OCI-LY7 (cell line): ENCODE data around the gene FAM221B. TPM values are rescaled to one million over a fixed set of nuclear protein-coding genes. Genes with fewer than 3 reads are reported as not detected.

Source experiments
- BruUV-seq: library from RNA; stranded (reverse); fragments of 400-500 nt; replicated peaks from 2 replicates; lab custom pipeline; 2021; lab: Mats Ljungman, UMichigan
- CTCF ChIA-PET: fragments of 300-600 bp; sonication (Branson Sonifier 250); formaldehyde crosslinking; loops from one replicate; lab custom pipeline; 2022; ENCODE audit warnings: antibody characterized with exemption; ENCODE audit not compliant: unreplicated experiment; lab: Charles Lee
- POLR2A ChIA-PET: fragments of 300-600 bp; sonication (Branson Sonifier 250); formaldehyde crosslinking; loops from one replicate; lab custom pipeline; 2022; ENCODE audit warnings: antibody characterized with exemption; lab: Charles Lee
- DNase-seq: peaks from one replicate; pipeline ENCODE4 v3.0.0-alpha.2; 2015; ENCODE audit warnings: low spot score
- H2AFZ ChIP-seq: fragments of 200-600 bp; sonication (generic), shearing (Covaris generic); 2 replicates; pipeline ENCODE4 v1.6.1; 2014; ENCODE audit warnings: mild to moderate bottlenecking, antibody characterized with exemption, low read length, moderate library complexity
- H3K27ac ChIP-seq: fragments of 200-600 bp; sonication (generic); 2 replicates; pipeline ENCODE4 v1.5.1; 2014; ENCODE audit warnings: mixed run types, low read depth, mild to moderate bottlenecking, moderate library complexity, low read length, inconsistent platforms; ENCODE audit not compliant: poor library complexity, severe bottlenecking
- H3K36me3 ChIP-seq: fragments of 200-600 bp; sonication (generic); 2 replicates; pipeline ENCODE4 v1.6.1; 2014; ENCODE audit warnings: mild to moderate bottlenecking, antibody characterized with exemption, low read length, moderate library complexity, mixed read lengths; ENCODE audit not compliant: insufficient read depth
- H3K4me1 ChIP-seq: fragments of 200-600 bp; sonication (generic); 2 replicates; pipeline ENCODE4 v1.5.1; 2014; ENCODE audit warnings: mild to moderate bottlenecking, low read length; ENCODE audit not compliant: insufficient read depth, poor library complexity, severe bottlenecking
- H3K4me2 ChIP-seq: fragments of 200-600 bp; sonication (generic); 2 replicates; pipeline ENCODE4 v1.6.1; 2014; ENCODE audit warnings: mild to moderate bottlenecking, low read length
- H3K4me3 ChIP-seq: fragments of 200-600 bp; sonication (generic); 2 replicates; pipeline ENCODE4 v1.5.1; 2014; ENCODE audit warnings: mild to moderate bottlenecking, low read depth, low read length; ENCODE audit not compliant: poor library complexity, severe bottlenecking
- H3K79me2 ChIP-seq: fragments of 200-600 bp; sonication (generic); 2 replicates; pipeline ENCODE4 v1.6.1; 2016; ENCODE audit warnings: low read depth, mild to moderate bottlenecking, low read length, moderate library complexity, mixed read lengths; ENCODE audit not compliant: insufficient read depth
- H3K9me2 ChIP-seq: fragments of 200-600 bp; sonication (generic); 2 replicates; pipeline ENCODE4 v1.6.1; 2016; ENCODE audit warnings: mild to moderate bottlenecking, low read length, mixed read lengths; ENCODE audit not compliant: insufficient read depth
- H3K9me3 ChIP-seq: fragments of 200-600 bp; sonication (generic); 2 replicates; pipeline ENCODE4 v1.6.1; 2014; ENCODE audit warnings: mild to moderate bottlenecking, mixed run types, low read length, mixed read lengths
- H4K20me1 ChIP-seq: fragments of 200-600 bp; sonication (generic); 2 replicates; pipeline ENCODE4 v1.6.1; 2014; ENCODE audit warnings: mild to moderate bottlenecking, antibody characterized with exemption, low read length, moderate library complexity, mixed read lengths; ENCODE audit not compliant: insufficient read depth
- CTCF ChIP-seq: fragments of 200-600 bp; sonication (generic); conservative IDR thresholded peaks from 2 replicates; pipeline ENCODE4 v1.5.1; 2014; ENCODE audit warnings: mild to moderate bottlenecking, antibody characterized with exemption, low read length, moderate library complexity, mixed read lengths
- EZH2phosphoT487 ChIP-seq: fragments of 200-600 bp; sonication (generic); IDR thresholded peaks from 2 replicates; pipeline ENCODE4 v1.6.1; 2018; ENCODE audit warnings: low read depth, borderline replicate concordance, mild to moderate bottlenecking, mixed run types, antibody characterized with exemption, low read length, moderate library complexity, mixed read lengths
- intact Hi-C: fragments of 100-400 bp; cut with micrococcal nuclease; formaldehyde crosslinking; loops from one replicate; pipeline ENCODE4 v1.10.0; 2022; ENCODE audit not compliant: unreplicated experiment
- total RNA-seq, 2 experiments: library from RNA; depleted of rRNA in 1 of 2; stranded (reverse); fragments of >200 nt in 1 of 2; shearing (Covaris generic) in 1 of 2; gene quantifications; 2 replicates each; pipeline ENCODE4 v1.2.3, GENCODE V29; 2014 to 2022

The FAM221B gene
- total RNA-seq, 2 experiments from 2014 or later, result not detected

GRCh38 chr9:35835766-35836165 lies 7.2 kb upstream of the FAM221B start:
- Histone ChIP-seq H3K36me3 (no peaks in the 10 kb centered on the region), H3K4me2 (no peak overlapping the region), H3K4me1 (peaks cover 24% of the 10 kb centered on the region), H3K9me2 (no peaks in the 10 kb centered on the region), H3K9me3 (no peaks in the 10 kb centered on the region), H3K27ac (no peak overlapping the region), H2AFZ (no peak overlapping the region), H3K79me2 (no peaks in the 10 kb centered on the region), H4K20me1 (no peaks in the 10 kb centered on the region), H3K4me3 (no peak overlapping the region)
- no peak for DNase-seq
- TF ChIP-seq EZH2phosphoT487 (no peak), CTCF (no peak)
- POLR2A ChIA-PET, result interaction anchor here (0.9 kb wide), 1 partner anchor 9 kb away, joined by 4 read pairs; no protein-coding TSS in a partner anchor
- no TSS peak for BruUV-seq
- intact Hi-C loops, result no loop called here
- CTCF ChIA-PET, result interaction anchor here (0.6 to 0.8 kb wide), 2 partner anchors 43 to 47 kb away, joined by 3 to 4 read pairs; no protein-coding TSS in a partner anchor

- H3K36me3 ChIP-seq, result no peaks in the 10 kb centered on the region
- H4K20me1 ChIP-seq, result no peaks in the 10 kb centered on the region
- no peak overlapping the region for H3K27ac ChIP-seq
- H3K9me2 ChIP-seq, result no peaks in the 10 kb centered on the region
- BruUV-seq, result no TSS peak
- H3K9me3 ChIP-seq, result no peaks in the 10 kb centered on the region
- no peak overlapping the region for H3K4me3 ChIP-seq
- peak; percentile 43 for DNase-seq
- peak overlapping the region; percentile 43 for H3K4me2 ChIP-seq
- intact Hi-C loops, result no loop called here
- H3K79me2 ChIP-seq, result no peaks in the 10 kb centered on the region
- POLR2A ChIA-PET, result interaction anchor here (0.9 kb wide), 1 partner anchor 10 kb away, joined by 4 read pairs; no protein-coding TSS in a partner anchor
- peak overlapping the region; percentile 51; the same call in 1 of the 2 replicates for H2AFZ ChIP-seq
- peak; percentile 76 for TF ChIP-seq CTCF
- TF ChIP-seq EZH2phosphoT487, result no peak
- CTCF ChIA-PET, result interaction anchor here (0.6 to 0.8 kb wide), 2 partner anchors 43 to 47 kb away, joined by 3 to 4 read pairs; no protein-coding TSS in a partner anchor
- H3K4me1 ChIP-seq, result peaks cover 24% of the 10 kb centered on the region
These were observed 6.7 kb upstream of the FAM221B start for GRCh38 chr9:35835216-35835632.
